ENCODE results near the gene IKBKE. TPM values are rescaled to one million over a fixed set of nuclear protein-coding genes. Genes with fewer than 3 reads are reported as not detected.
"Not testable (repeated sequence)": the region's sequence is repeated elsewhere in the genome, so short reads cannot be mapped to it uniquely, and the experiment has no call there.

The IKBKE gene
- polyA plus RNA-seq, 1 donor (not counting 4 experiments of a cell fraction or from before 2014, with no cell fraction given): 8.9 TPM

DNA sequence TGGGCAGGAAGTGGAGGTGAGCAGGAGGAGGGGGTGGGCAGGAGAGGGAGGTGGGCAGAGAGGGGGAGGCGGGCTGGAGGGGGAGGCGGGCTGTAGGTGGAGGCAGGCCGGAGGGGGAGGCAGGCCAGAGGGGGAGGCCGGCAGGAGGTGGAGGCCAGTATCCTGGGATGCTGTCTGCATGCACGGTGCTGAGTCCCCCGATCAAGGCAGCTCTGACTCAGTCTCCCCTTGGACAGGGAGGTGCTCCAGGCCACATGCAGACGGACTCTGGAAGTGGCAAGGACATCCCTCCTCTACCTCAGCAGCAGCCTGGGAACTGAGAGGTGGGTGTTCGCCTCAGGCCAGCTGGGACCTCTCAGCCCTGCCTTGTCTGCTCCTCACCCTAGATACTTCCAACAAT is 9.9 kb downstream of the IKBKE start:
- Histone ChIP-seq H3K4me1 (ENCODE audit: control insufficient read depth, extremely low read depth, insufficient read depth, low read length) (peaks cover 24% of the 10 kb centered on the region), H3K27ac (ENCODE audit: control insufficient read depth, insufficient read depth, low read length) (no peak overlapping the region), H3K36me3 (ENCODE audit: control insufficient read depth in 2 of 2, extremely low read depth in 1 of 2, insufficient read depth in 2 of 2, low read length in 2 of 2) (peaks cover 0 to 21% of the 10 kb centered on the region in 2 experiments), H3K79me2 (ENCODE audit: control insufficient read depth, insufficient read depth, low read length) (no peaks in the 10 kb centered on the region), H3K4me2 (ENCODE audit: control insufficient read depth, extremely low read depth, insufficient read depth, low read depth, low read length) (no peak overlapping the region), H2AFZ (ENCODE audit: control insufficient read depth, low read length) (no peak overlapping the region), H3K9me1 (ENCODE audit: control insufficient read depth, extremely low read depth, insufficient read depth, low read length) (no peaks in the 10 kb centered on the region), H3K27me3 (ENCODE audit: control insufficient read depth, extremely low read depth, insufficient read depth, low read length) (no peaks in the 10 kb centered on the region), H3K4me3 (ENCODE audit: control insufficient read depth in 2 of 3, extremely low read depth in 1 of 3, insufficient read depth in 2 of 3, low read depth in 1 of 3, low read length in 3 of 3) (no peak overlapping the region), H3K9me3 (ENCODE audit: control insufficient read depth, low read depth, low read length) (no peaks in the 10 kb centered on the region), H3K9ac (ENCODE audit: control insufficient read depth, extremely low read depth, insufficient read depth, low read length) (no peak overlapping the region), H4K20me1 (ENCODE audit: control insufficient read depth, extremely low read depth, insufficient read depth, low read length) (no peaks in the 10 kb centered on the region)
- DNase-seq (ENCODE audit: low read depth, low spot score) (no peak), FAIRE-seq (no peak)
- TF ChIP-seq CTCF (optimal IDR thresholded peaks at IDR 0.05 in 1 of 3, IDR thresholded peaks at IDR 0.05 in 1 of 3, conservative IDR thresholded peaks at IDR 0.05 in 1 of 3; ENCODE audit: extremely low read depth in 1 of 3, insufficient read depth in 2 of 3, low read length in 3 of 3) (no peak), EZH2 (IDR thresholded peaks at IDR 0.05; ENCODE audit: low read length) (no peak)
- dilution Hi-C loops (cut with MboI; ENCODE audit: extremely low pct_ligation_motif_present, low sequenced_read_pairs): no loop called here

DNA sequence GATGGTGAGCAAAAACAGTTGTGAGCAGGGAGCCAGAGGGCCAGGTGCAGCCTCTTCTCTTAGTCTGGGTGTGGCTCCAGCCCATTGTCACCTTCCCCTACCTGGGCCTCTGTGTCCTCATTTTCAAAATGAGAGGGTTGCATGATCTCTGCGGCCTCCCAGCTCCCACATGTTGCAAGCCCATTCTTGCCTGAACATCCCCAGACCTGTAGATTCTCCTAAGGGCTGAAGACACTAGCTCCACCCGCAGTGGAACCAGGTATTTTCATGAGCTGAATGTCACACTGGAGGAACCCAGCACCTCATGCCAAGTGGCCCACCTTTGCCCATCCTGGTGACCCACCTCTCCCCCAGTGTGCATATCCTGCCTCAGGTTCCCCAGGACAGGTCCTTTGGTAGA is 12.3 kb downstream of the IKBKE start:
- Histone ChIP-seq H3K4me1 (ENCODE audit: control insufficient read depth, extremely low read depth, insufficient read depth, low read length) (peaks cover 22% of the 10 kb centered on the region), H3K79me2 (ENCODE audit: control insufficient read depth, insufficient read depth, low read length) (no peaks in the 10 kb centered on the region), H3K9ac (ENCODE audit: control insufficient read depth, extremely low read depth, insufficient read depth, low read length) (no peak overlapping the region), H3K36me3 (ENCODE audit: control insufficient read depth in 2 of 2, extremely low read depth in 1 of 2, insufficient read depth in 2 of 2, low read length in 2 of 2) (peaks cover 0 to 15% of the 10 kb centered on the region in 2 experiments), H3K9me1 (ENCODE audit: control insufficient read depth, extremely low read depth, insufficient read depth, low read length) (no peaks in the 10 kb centered on the region), H3K4me3 (ENCODE audit: control insufficient read depth in 2 of 3, extremely low read depth in 1 of 3, insufficient read depth in 2 of 3, low read depth in 1 of 3, low read length in 3 of 3) (no peak overlapping the region), H3K4me2 (ENCODE audit: control insufficient read depth, extremely low read depth, insufficient read depth, low read depth, low read length) (peak overlapping the region; percentile 41), H4K20me1 (ENCODE audit: control insufficient read depth, extremely low read depth, insufficient read depth, low read length) (no peaks in the 10 kb centered on the region), H3K9me3 (ENCODE audit: control insufficient read depth, low read depth, low read length) (no peaks in the 10 kb centered on the region), H2AFZ (ENCODE audit: control insufficient read depth, low read length) (no peak overlapping the region), H3K27me3 (ENCODE audit: control insufficient read depth, extremely low read depth, insufficient read depth, low read length) (no peaks in the 10 kb centered on the region), H3K27ac (ENCODE audit: control insufficient read depth, insufficient read depth, low read length) (no peak overlapping the region)
- peak; percentile 93 for FAIRE-seq
- no peak for TF ChIP-seq EZH2 (IDR thresholded peaks at IDR 0.05; ENCODE audit: low read length)
- peak in 1 of 3 experiments; percentile 7 for TF ChIP-seq CTCF (optimal IDR thresholded peaks at IDR 0.05 in 1 of 3, IDR thresholded peaks at IDR 0.05 in 1 of 3, conservative IDR thresholded peaks at IDR 0.05 in 1 of 3; ENCODE audit: extremely low read depth in 1 of 3, insufficient read depth in 2 of 3, low read length in 3 of 3)
- DNase-seq (ENCODE audit: low read depth, low spot score): peak; percentile 75
- dilution Hi-C loops (cut with MboI; ENCODE audit: extremely low pct_ligation_motif_present, low sequenced_read_pairs): no loop called here

GRCh38 chr1:206483864-206484263 is 13.6 kb downstream of the IKBKE start:
- H3K4me3 ChIP-seq (ENCODE audit: control insufficient read depth in 2 of 3, extremely low read depth in 1 of 3, insufficient read depth in 2 of 3, low read depth in 1 of 3, low read length in 3 of 3); H3K79me2 ChIP-seq (ENCODE audit: control insufficient read depth, insufficient read depth, low read length); H3K9ac ChIP-seq (ENCODE audit: control insufficient read depth, extremely low read depth, insufficient read depth, low read length); H3K9me1 ChIP-seq (ENCODE audit: control insufficient read depth, extremely low read depth, insufficient read depth, low read length); FAIRE-seq; H4K20me1 ChIP-seq (ENCODE audit: control insufficient read depth, extremely low read depth, insufficient read depth, low read length); H3K27me3 ChIP-seq (ENCODE audit: control insufficient read depth, extremely low read depth, insufficient read depth, low read length); H3K27ac ChIP-seq (ENCODE audit: control insufficient read depth, insufficient read depth, low read length); DNase-seq (ENCODE audit: low read depth, low spot score); H3K4me2 ChIP-seq (ENCODE audit: control insufficient read depth, extremely low read depth, insufficient read depth, low read depth, low read length); H2AFZ ChIP-seq (ENCODE audit: control insufficient read depth, low read length); dilution Hi-C loops (cut with MboI; ENCODE audit: extremely low pct_ligation_motif_present, low sequenced_read_pairs); H3K9me3 ChIP-seq (ENCODE audit: control insufficient read depth, low read depth, low read length): not testable (repeated sequence)
- Histone ChIP-seq H3K4me1 (ENCODE audit: control insufficient read depth, extremely low read depth, insufficient read depth, low read length) (peaks cover 22% of the 10 kb centered on the region), H3K36me3 (ENCODE audit: control insufficient read depth in 2 of 2, extremely low read depth in 1 of 2, insufficient read depth in 2 of 2, low read length in 2 of 2) (peaks cover 0 to 11% of the 10 kb centered on the region in 2 experiments)

Data from keratinocyte (primary cell).